HUES48 (cell line): ENCODE measurements around the gene ASTN2.

ENCODE experiments used
- H3K27ac ChIP-seq: one replicate; pipeline ENCODE4 v1.7.0; 2013; ENCODE audit warnings: low read depth, low read length, inconsistent platforms
- H3K27me3 ChIP-seq: 2 replicates; pipeline ENCODE4 v1.6.1; 2013; ENCODE audit warnings: mild to moderate bottlenecking, low read length; ENCODE audit not compliant: control insufficient read depth, insufficient read depth
- H3K36me3 ChIP-seq: 2 replicates; pipeline ENCODE4 v1.6.1; 2013; ENCODE audit warnings: low read length; ENCODE audit not compliant: control insufficient read depth, insufficient read depth
- H3K4me1 ChIP-seq: 2 replicates; pipeline ENCODE4 v1.6.1; 2013; ENCODE audit warnings: mild to moderate bottlenecking, low read length; ENCODE audit not compliant: control insufficient read depth, insufficient read depth
- H3K4me3 ChIP-seq: 2 replicates; pipeline ENCODE4 v1.5.1; 2013; ENCODE audit warnings: mild to moderate bottlenecking, low read depth, low read length
- H3K9ac ChIP-seq: 2 replicates; pipeline ENCODE4 v1.6.1; 2013; ENCODE audit warnings: mild to moderate bottlenecking, low read depth, low read length, moderate library complexity
- H3K9me3 ChIP-seq: 2 replicates; pipeline ENCODE4 v1.6.1; 2013; ENCODE audit warnings: low read length; ENCODE audit not compliant: control insufficient read depth, insufficient read depth

The ASTN2 gene

DNA sequence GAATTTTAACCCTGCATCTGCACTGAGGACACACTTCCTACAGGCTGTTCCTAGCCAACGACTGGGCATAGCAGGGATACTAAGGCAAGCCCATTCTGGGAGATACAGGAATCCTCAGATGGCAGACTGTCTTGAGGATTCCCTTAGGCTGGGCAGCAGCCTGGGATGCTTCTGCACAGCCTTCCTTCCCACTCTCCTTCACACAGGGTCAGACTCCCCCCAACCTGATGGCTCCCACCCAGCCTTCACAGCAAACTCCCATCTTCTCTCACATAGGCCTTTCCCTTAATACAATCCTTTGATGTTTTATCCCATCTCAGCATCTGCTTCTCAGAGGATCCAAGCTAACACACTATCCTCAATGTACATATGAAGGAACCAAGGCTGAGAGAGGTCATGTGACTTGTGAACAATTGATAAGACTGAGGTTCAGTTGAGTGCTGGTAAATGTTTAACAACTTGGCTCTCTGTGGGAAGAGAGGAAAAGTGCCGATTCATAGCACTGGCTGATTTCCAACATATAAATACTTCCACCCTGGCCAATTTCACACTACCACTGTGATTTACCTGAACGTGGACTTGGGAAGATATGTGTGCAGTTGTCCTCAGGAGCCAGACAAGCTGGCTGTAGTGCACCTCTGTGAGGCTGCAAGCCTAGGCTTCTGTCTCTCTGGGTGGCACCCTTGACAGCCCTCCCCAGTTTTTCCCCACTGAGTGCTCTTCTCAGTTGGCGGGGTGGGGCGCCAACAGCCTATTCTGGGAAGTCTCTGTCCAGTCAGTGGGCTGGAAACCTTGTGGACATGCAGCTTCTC, 848.0 kb downstream of the ASTN2 start:
- Histone ChIP-seq H3K9ac (no peak overlapping the region), H3K4me1 (0 out of 2 replicates have a peak, but pooled peaks cover 10% of the 10 kb centered on the region), H3K27me3 (no peaks in the 10 kb centered on the region), H3K9me3 (no peaks in the 10 kb centered on the region), H3K36me3 (no peaks in the 10 kb centered on the region), H3K27ac (no peak overlapping the region), H3K4me3 (no peak overlapping the region)

DNA sequence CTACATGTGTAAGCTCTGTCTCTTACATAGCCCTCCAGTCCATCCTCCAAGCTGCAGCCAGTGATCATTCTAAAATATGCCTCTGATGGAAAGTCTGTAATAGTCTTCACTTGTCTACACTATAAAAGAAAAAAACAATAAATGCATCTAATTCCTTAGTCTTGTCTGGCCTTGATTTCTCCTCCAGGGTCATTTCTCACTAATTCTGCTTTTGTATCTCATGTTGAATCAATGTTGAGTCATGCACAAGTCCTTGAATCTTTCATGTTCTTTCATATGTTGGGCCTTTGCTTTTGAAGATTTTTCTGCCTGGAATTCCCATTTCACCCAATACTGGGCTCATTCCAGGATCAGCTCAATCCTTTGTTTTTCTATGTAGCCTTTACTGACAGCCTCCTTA, 848.9 kb downstream of the ASTN2 start:
- H3K4me3 ChIP-seq: no peak overlapping the region
- H3K27me3 ChIP-seq: no peaks in the 10 kb centered on the region
- no peaks in the 10 kb centered on the region for H3K36me3 ChIP-seq
- no peak overlapping the region for H3K9ac ChIP-seq
- H3K4me1 ChIP-seq: 0 out of 2 replicates have a peak, but pooled peaks cover 10% of the 10 kb centered on the region
- H3K9me3 ChIP-seq: no peaks in the 10 kb centered on the region
- no peak overlapping the region for H3K27ac ChIP-seq

DNA sequence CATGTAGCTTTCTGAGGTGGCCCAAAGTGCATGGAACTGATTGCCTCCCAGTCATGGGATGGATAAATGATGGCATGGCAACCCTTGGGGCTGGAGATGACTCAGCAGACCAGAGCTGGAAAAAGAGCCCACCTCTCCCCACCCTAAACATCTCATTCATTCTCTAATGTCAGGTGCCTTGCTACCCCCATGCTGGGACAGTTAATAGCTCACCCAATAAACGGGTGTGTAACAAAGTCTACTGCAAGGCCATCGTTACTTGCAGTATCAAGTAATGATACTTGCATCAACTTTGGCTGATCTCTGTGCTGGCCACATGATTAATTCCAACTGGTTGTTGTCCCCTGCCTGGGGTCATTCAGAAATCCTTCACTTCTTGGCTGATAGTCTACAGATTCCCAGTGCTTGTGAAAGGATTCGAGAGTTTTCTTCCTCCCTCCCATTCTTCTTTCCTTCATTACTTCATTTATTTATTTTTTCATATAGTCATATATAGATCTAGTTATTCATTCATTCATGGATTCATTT, 850.5 kb downstream of the ASTN2 start:
- no peaks in the 10 kb centered on the region for H3K36me3 ChIP-seq
- H3K9me3 ChIP-seq: no peaks in the 10 kb centered on the region
- 0 out of 2 replicates have a peak, but pooled peaks cover 10% of the 10 kb centered on the region for H3K4me1 ChIP-seq
- no peak overlapping the region for H3K4me3 ChIP-seq
- no peak overlapping the region for H3K27ac ChIP-seq
- no peak overlapping the region for H3K9ac ChIP-seq
- H3K27me3 ChIP-seq: no peaks in the 10 kb centered on the region

DNA sequence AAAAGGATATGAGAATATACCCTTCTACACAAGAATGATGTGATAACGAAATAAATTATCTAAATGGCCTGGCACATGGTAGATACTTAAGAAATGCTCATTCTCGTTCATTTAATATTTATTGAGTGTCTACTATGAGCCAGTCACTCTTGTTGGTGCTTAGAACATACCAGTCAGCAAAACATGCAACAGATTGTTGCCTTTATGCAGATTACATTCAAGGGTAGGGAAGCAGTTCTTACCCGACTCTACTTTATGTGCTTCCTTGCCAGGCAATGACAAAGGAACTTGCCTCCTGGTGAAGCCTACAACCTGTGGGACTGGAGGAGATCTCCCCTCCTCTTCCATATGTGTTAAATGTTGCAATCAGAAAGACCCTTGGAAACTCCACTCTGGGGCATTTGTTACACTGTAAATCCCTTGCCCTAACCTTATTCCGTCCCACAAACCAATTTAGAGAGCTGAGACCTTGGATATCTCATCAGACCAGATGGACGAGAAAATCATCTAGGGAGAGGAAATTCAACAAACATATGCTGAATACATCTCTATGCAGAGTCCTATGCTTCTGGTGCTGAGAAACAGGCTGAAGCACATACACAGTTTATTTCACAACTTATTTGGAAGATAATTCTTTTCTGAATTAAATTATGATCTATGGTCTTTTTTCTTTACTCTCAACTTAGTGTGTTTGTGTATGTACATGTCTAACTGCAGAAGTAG, 855.9 kb downstream of the ASTN2 start:
- no peaks in the 10 kb centered on the region for H3K27me3 ChIP-seq
- no peaks in the 10 kb centered on the region for H3K36me3 ChIP-seq
- no peak overlapping the region for H3K4me3 ChIP-seq
- no peak overlapping the region for H3K27ac ChIP-seq
- H3K4me1 ChIP-seq: no peaks in the 10 kb centered on the region
- no peak overlapping the region for H3K9ac ChIP-seq
- H3K9me3 ChIP-seq: no peaks in the 10 kb centered on the region

DNA sequence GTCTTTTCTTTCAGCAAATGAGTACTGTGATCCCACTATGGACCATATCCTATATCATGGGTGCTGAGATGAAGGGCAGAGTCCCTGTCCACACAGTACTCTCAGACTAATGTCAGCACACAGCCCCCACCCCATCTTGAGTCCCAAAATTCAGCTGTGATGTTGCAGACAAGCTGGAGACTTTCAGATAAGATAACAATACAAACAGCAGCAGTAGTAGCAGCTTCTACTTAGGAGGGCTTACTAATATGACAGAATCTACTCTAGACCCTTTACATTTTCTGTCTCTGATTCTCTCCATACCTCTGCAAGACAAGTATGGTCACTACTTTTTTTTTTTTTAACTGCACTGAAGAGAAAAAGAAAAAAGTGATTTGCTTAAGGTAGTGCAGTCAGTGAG, 856.8 kb downstream of the ASTN2 start:
- no peaks in the 10 kb centered on the region for H3K36me3 ChIP-seq
- H3K9me3 ChIP-seq: no peaks in the 10 kb centered on the region
- no peaks in the 10 kb centered on the region for H3K27me3 ChIP-seq
- H3K9ac ChIP-seq: no peak overlapping the region
- H3K27ac ChIP-seq: no peak overlapping the region
- no peaks in the 10 kb centered on the region for H3K4me1 ChIP-seq
- H3K4me3 ChIP-seq: no peak overlapping the region

DNA sequence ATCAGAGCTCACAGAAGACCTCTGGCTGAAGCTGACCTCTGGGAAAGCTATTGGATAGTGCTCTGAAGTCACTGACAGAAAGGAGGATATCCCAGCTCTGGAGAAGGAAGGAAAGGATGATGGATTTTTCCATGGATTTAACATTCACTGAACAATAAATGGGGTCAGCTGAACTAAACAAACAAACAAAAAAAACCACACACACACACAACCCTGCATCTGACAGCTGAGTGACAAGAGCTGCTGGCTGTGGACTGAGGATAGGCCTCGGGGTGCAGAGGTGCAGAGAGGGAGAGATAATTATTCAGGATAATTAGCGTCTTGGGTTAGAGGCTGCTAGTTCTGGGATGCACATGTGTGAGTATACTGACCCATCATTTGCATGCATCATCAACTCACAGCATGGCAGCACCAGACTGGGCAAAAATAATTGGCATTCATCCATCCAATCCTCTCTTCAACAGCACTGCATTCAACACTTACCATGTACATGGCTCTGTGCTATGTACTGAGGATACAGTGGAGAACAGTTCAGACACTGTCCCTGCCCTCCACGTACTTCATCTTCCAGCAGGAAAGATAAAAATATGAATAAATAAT, 859.2 kb downstream of the ASTN2 start:
- H3K9ac ChIP-seq: no peak overlapping the region
- no peaks in the 10 kb centered on the region for H3K9me3 ChIP-seq
- H3K27ac ChIP-seq: no peak overlapping the region
- no peaks in the 10 kb centered on the region for H3K4me1 ChIP-seq
- no peaks in the 10 kb centered on the region for H3K27me3 ChIP-seq
- no peak overlapping the region for H3K4me3 ChIP-seq
- no peaks in the 10 kb centered on the region for H3K36me3 ChIP-seq

DNA sequence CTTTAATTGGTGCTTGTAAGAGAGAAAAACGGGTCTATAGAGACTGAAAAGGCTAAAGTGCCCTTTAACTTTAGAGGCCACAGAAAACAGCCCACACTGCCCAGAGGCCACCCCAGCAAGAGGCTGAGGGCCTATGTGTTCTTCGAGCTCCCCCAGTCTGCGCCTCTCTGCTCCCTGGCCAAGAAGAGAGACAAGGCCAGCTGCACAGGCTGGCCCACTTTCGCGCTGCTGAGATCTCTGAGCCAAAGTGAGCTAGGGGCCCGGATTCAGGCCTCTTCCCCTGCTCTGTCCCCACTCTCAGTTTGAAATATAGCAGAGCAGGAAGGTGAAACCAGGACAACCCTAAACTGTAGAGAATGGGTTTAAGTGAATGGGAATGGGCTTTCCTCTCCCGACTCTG, 859.7 kb downstream of the ASTN2 start:
- Histone ChIP-seq H3K4me3 (no peak overlapping the region), H3K27ac (no peak overlapping the region), H3K9ac (no peak overlapping the region), H3K4me1 (no peaks in the 10 kb centered on the region), H3K9me3 (no peaks in the 10 kb centered on the region), H3K36me3 (no peaks in the 10 kb centered on the region), H3K27me3 (no peaks in the 10 kb centered on the region)

DNA sequence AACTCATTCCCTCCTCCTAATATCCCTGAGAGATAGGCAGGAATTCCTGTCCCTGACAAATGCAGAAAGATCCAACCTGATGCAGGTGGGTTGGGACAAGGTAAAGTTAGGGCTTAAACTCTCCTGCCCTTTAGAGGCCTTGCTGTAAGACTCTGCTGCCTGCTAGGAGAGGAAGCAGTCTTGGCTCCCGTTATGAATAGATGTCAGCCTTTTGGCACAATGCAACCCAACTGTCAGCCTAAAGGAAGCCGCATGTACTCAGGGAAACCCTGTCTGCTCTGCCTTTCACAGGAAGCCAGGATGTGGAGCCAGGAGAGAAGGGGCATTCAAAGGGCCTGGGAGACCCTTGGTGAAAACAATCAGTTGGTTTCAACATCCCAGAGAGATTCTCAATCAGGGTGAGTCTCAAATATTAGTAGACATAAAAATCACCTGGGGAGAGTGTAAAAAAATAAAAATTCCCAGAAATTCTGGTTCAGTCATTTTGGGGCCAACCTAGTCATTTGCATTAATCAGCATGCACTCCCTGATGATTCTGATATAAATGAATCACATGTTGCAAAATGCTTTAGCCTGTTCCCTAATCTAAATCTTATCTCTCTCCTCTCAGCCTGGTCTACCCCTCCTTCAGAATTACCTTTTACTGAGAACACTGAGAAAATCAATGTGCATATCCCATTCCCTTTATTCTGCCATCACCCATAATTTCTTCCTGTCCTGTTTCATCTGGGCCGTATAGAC, 864.0 kb downstream of the ASTN2 start:
- 0 out of 2 replicates have a peak, but pooled peaks cover 5% of the 10 kb centered on the region for H3K4me1 ChIP-seq
- H3K27me3 ChIP-seq: no peaks in the 10 kb centered on the region
- no peak overlapping the region for H3K9ac ChIP-seq
- H3K36me3 ChIP-seq: no peaks in the 10 kb centered on the region
- H3K4me3 ChIP-seq: no peak overlapping the region
- no peak overlapping the region for H3K27ac ChIP-seq
- no peaks in the 10 kb centered on the region for H3K9me3 ChIP-seq

DNA sequence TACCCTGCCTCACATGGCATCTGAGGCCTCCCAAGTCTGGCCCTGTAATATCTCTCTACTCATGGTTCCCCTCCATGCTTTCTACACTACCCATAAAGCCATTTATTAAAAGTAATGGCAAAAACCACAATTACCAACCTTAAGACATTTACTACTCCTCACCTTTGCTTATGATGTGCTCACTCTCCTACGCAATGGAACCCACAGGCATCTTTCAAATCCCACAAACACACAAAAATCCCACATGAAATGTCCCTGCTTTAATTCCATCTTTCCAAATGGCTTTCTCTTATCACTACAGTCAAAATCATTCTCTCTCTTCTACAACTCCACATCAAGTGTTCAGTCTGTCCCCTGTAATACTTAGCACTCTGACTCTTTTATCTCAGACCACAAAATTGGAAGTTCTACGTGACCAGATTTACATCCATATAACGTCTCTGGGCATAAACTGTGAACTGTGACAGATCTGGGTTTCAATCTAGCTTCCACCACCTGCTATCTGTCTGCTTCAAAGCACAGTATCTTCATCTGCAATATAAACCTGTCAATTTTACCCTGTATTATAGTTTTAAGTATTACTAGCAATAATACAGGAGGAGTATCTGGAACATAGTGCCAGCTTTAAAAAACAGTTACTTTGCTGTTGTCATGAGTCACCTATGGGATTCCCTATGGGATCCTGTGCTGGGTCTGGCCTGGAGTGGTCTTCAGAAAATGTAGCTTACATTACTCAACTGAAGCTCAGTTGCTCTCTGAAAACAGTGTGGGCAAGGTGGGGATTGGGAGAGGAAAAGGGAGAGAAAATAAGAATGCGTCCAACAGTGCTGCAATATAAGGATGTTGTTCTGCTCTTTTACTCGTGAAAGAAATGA, 864.8 kb downstream of the ASTN2 start:
- Histone ChIP-seq H3K27ac (no peak overlapping the region), H3K27me3 (no peaks in the 10 kb centered on the region), H3K9me3 (no peaks in the 10 kb centered on the region), H3K36me3 (no peaks in the 10 kb centered on the region), H3K9ac (no peak overlapping the region), H3K4me3 (no peak overlapping the region), H3K4me1 (0 out of 2 replicates have a peak, but pooled peaks cover 5% of the 10 kb centered on the region)
